ENCODE results near the gene RAB11A.

DNA sequence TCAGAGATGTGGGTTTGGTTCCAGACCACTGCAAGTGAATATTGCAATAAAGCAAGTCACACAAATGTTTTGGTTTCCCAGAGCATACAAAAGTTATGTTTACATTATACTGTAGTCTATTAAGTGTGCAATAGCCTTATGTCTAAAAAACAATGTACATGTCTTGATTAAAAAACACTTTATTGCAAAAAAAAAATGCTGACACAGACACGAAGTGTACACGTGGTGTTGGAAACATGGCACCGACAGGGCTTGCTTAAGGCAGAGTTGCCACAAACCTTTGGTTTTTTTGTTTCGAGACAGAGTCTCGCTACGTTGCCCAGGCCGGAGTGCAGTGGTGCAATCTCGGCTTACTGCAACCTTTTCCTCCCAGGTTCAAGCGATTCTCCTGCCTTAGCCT, 50.1 kb downstream of the RAB11A start:
- TF ChIP-seq, protein P1, sequence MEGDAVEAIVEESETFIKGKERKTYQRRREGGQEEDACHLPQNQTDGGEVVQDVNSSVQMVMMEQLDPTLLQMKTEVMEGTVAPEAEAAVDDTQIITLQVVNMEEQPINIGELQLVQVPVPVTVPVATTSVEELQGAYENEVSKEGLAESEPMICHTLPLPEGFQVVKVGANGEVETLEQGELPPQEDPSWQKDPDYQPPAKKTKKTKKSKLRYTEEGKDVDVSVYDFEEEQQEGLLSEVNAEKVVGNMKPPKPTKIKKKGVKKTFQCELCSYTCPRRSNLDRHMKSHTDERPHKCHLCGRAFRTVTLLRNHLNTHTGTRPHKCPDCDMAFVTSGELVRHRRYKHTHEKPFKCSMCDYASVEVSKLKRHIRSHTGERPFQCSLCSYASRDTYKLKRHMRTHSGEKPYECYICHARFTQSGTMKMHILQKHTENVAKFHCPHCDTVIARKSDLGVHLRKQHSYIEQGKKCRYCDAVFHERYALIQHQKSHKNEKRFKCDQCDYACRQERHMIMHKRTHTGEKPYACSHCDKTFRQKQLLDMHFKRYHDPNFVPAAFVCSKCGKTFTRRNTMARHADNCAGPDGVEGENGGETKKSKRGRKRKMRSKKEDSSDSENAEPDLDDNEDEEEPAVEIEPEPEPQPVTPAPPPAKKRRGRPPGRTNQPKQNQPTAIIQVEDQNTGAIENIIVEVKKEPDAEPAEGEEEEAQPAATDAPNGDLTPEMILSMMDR (IDR thresholded peaks at IDR 0.05): no peak
- no peak for TF ChIP-seq POLR2A (IDR thresholded peaks at IDR 0.05)
